HG02610 (cell line): ENCODE results near the gene SOX21.

Source experiments
- ATAC-seq: cut with Tn5 transposase; IDR thresholded peaks from one replicate; pipeline ENCODE4 v1.9.1; 2021; ENCODE audit warnings: mild to moderate bottlenecking, moderate library complexity; ENCODE audit not compliant: unreplicated experiment

Gene SOX21

GRCh38 chr13:94679614-94680013 is 32.7 kb downstream of the SOX21 start:
- ATAC-seq, result no peak

GRCh38 chr13:94678845-94679244 is 33.5 kb downstream of the SOX21 start:
- no peak for ATAC-seq

GRCh38 chr13:94677799-94678198 is 34.5 kb downstream of the SOX21 start:
- ATAC-seq, result no peak

GRCh38 chr13:94674609-94675348 is 37.6 kb downstream of the SOX21 start:
- ATAC-seq, result peak; percentile 70

- ATAC-seq, result no peak
Measured at GRCh38 chr13:94673851-94674250, 38.5 kb downstream of the SOX21 start.

- ATAC-seq, result no peak
Measured at GRCh38 chr13:94672400-94672799, 39.9 kb downstream of the SOX21 start.

- ATAC-seq, result no peak
Measured at GRCh38 chr13:94667190-94667589, 45.2 kb downstream of the SOX21 start.

GRCh38 chr13:94666065-94666464 is 46.3 kb downstream of the SOX21 start:
- no peak for ATAC-seq

- no peak for ATAC-seq
Measured at GRCh38 chr13:94664889-94665288, 47.5 kb downstream of the SOX21 start.

- ATAC-seq, result no peak
Measured at GRCh38 chr13:94662274-94662945, 49.9 kb downstream of the SOX21 start.

GRCh38 chr13:94661406-94661805 is 50.9 kb downstream of the SOX21 start:
- no peak for ATAC-seq

GRCh38 chr13:94660695-94661326 is 51.5 kb downstream of the SOX21 start:
- ATAC-seq, result no peak
